AG10803 (cell line): ENCODE results near the gene DTNB.

Experiments used
- DNase-seq: peaks from one replicate; pipeline ENCODE4 v3.0.0; 2010; ENCODE audit warnings: low read depth
- H3K4me3 ChIP-seq: 2 replicates; pipeline ENCODE4 v1.5.1; 2011; ENCODE audit warnings: mild to moderate bottlenecking, low read length, control low read depth
- TF ChIP-seq, protein P1 (sequence below): conservative IDR thresholded peaks from 2 replicates; pipeline ENCODE4 v1.5.1; 2011; ENCODE audit warnings: mild to moderate bottlenecking, low read length, control low read depth, inconsistent platforms

DTNB gene

DNA sequence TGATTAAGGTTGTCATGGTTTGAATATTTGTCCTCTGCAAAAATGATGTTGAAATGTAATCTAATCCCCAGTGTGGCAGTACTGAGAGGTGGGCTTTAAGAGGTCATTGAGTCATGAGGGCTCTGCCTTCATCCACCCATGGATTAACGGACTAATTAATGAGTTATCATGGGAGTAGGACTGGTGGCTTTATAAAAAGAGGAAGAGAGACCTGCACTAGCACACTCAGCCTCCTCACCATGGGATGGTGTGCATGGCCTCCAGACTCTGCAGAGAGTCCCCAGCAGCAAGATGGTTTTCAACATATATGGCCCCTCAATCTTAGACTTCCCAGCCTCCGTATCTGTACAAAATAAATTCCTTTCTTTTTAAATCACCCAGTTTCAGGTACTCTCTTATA is 41.0 kb downstream of the DTNB start:
- DNase-seq, result no peak
- H3K4me3 ChIP-seq, result no peak overlapping the region
- TF ChIP-seq, protein P1, sequence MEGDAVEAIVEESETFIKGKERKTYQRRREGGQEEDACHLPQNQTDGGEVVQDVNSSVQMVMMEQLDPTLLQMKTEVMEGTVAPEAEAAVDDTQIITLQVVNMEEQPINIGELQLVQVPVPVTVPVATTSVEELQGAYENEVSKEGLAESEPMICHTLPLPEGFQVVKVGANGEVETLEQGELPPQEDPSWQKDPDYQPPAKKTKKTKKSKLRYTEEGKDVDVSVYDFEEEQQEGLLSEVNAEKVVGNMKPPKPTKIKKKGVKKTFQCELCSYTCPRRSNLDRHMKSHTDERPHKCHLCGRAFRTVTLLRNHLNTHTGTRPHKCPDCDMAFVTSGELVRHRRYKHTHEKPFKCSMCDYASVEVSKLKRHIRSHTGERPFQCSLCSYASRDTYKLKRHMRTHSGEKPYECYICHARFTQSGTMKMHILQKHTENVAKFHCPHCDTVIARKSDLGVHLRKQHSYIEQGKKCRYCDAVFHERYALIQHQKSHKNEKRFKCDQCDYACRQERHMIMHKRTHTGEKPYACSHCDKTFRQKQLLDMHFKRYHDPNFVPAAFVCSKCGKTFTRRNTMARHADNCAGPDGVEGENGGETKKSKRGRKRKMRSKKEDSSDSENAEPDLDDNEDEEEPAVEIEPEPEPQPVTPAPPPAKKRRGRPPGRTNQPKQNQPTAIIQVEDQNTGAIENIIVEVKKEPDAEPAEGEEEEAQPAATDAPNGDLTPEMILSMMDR, result no peak

DNA sequence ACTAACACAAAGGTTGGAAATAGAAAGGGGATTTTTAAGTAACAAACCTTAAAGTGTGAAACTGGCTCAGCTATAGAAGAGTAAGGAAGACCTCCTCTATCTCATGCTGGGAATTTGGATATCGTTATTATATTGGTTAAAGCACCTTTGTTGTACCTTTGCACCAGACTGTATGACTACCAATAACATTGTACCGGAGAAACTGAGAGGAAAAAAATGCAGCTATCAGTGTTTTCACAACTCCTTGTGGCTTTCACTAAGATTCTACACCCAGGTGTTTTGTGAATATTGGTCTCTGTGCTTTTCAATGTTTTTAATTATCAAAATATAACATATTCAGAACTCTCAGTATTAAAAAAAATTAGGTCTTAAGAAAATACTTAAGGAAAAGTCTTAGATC is 48.7 kb downstream of the DTNB start:
- DNase-seq, result no peak
- TF ChIP-seq, protein P1, result no peak
- H3K4me3 ChIP-seq, result no peak overlapping the region

DNA sequence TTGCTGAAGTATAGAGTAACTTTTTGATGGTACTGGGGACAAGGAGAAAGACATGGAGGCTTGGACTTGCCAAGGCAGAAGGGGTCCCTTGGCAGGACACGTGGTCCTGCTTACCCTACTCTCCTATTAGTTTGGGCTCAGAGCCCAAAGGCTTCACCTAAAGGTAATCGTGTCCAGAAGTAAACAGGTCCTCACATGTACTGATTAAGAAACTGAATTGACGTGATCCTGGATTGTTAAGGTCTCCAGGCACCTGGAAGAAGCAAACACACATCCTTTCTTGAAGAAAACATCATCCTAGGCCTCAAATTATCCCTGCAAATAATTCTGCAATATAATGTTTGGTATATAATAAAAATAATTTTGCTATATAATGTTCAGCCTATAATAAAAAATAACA is 50.0 kb downstream of the DTNB start:
- DNase-seq, result no peak
- TF ChIP-seq, protein P1, result no peak
- H3K4me3 ChIP-seq, result no peak overlapping the region

DNA sequence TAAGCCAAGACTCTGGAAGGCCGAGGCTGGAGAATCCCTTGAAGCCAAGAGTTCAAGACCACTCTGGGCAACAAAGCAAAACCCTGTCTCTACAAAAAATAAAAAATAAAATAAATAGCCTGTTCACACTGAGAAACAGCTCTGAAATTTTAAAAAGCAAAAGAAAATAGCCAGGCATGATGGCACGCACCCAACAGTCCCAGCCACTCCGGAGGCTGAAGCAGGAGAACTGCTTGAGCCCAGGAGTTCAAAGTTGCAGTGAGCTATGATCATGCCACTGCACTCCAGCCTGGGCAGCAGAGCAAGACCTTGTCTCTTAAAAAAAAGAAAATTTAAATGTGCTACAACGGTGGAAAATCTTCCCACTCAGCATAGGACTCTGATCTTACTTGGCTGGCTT is 52.7 kb downstream of the DTNB start:
- no peak overlapping the region for H3K4me3 ChIP-seq
- TF ChIP-seq, protein P1, result no peak
- DNase-seq, result no peak

DNA sequence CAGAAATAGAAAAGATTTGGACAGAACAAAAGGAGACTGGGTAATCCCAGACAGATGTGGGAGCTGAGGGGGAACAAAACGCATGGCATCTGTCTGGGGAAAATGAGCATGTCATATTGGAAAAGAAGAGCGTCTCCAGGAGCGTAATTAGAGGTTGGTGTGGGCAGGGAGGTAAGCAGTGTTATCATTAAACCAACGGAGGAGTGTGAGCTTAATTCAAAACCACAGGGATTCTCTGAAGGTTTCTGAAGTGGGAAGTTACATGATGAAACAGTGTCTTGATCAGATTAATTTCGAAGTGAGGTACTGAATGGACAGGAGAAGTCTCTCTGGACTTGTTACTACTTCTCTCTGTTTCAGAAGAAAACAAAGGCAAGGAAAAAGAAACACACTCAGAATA is 53.3 kb downstream of the DTNB start:
- DNase-seq, result no peak
- TF ChIP-seq, protein P1, result no peak
- H3K4me3 ChIP-seq, result no peak overlapping the region

DNA sequence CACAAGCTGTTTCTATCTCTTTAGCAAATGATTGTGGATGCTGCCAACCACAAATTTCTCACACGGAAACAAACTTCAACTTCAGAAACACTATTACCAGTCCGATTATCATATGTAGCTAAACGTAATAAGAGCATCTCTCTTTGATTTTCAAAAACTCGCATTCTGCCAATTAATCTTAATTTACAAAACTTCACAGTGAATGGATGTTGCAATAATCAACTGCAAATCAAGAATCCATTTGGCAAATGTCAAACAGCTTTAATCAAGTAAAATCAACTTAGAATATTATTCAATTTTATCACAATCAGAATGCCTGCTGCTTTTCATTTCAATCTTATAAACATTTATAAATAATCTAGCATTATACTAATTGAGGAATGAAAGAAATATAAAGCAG is 54.2 kb downstream of the DTNB start:
- TF ChIP-seq, protein P1, result no peak
- no peak for DNase-seq
- H3K4me3 ChIP-seq, result no peak overlapping the region

DNA sequence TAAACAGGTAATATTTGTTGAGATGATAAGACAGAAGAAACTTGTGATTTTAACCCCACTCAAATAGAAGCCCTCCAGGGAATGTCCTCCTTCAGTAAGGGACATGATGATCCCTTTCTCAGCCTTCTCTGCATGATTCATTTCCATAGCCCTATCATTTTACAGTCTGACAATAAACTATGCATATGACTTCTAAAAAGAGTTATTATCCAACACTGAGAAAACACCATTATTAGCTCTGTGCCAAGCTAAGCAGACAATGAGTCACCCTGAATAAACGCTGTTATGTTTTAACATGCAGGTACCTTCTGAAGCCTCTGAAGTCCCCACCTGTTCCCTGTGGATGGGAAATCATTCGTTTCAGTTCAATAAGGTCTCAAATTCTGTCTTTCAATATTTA is 54.7 kb downstream of the DTNB start:
- TF ChIP-seq, protein P1, result no peak
- H3K4me3 ChIP-seq, result no peak overlapping the region
- peak; percentile 34 for DNase-seq
